Measurements from ENCODE around the gene SNRK. TPM values are rescaled to one million over a fixed set of nuclear protein-coding genes. Genes with fewer than 3 reads are reported as not detected.

SNRK gene
- total RNA-seq, 2 donors from 2014 or later, result 19.4 TPM

- Histone ChIP-seq H3K9ac (ENCODE audit: extremely low read depth, low read length, poor library complexity, severe bottlenecking) (no peak overlapping the region), H3K9me3 (ENCODE audit: control insufficient read depth, low read length) (no peaks in the 10 kb centered on the region), H3K4me3 (ENCODE audit: low read length) (no peak overlapping the region), H3K4me1 (ENCODE audit: control insufficient read depth, insufficient read depth, low read length) (peaks cover 4% of the 10 kb centered on the region), H3K27ac (ENCODE audit: low read depth, low read length) (no peak overlapping the region), H3K27me3 (ENCODE audit: control insufficient read depth, insufficient read depth, low read length, poor library complexity, severe bottlenecking) (no peaks in the 10 kb centered on the region), H3K36me3 (ENCODE audit: control insufficient read depth, insufficient read depth, low read length) (no peaks in the 10 kb centered on the region)
- 100% methylated on average over 2 of the region's 2 CpGs; no CpG with 5 or more reads in 1 of the 2 experiments for WGBS, 2 experiments (ENCODE audit: insufficient coverage in 1 of 2, insufficient read length in 1 of 2)
- no peaks in the 10 kb centered on the region for H3K36me3 Mint-ChIP-seq (ENCODE audit: low read depth)
- H3K9me3 Mint-ChIP-seq, result no peaks in the 10 kb centered on the region
- TF ChIP-seq CTCF (conservative IDR thresholded peaks at IDR 0.05), result no peak
- H3K27ac Mint-ChIP-seq, result no peak overlapping the region
- peaks cover 19% of the 10 kb centered on the region for H3K4me1 Mint-ChIP-seq
- DNase-seq, result no peak
- no peak overlapping the region for H3K4me3 Mint-ChIP-seq
- H3K27me3 Mint-ChIP-seq (ENCODE audit: insufficient read depth), result peaks cover 17% of the 10 kb centered on the region
Observed at GRCh38 chr3:43255662-43256061, 30.7 kb upstream of the SNRK start.

- H3K4me1 Mint-ChIP-seq, result peaks cover 15% of the 10 kb centered on the region
- Histone ChIP-seq H3K27ac (ENCODE audit: low read depth, low read length) (no peak overlapping the region), H3K4me3 (ENCODE audit: low read length) (no peak overlapping the region), H3K27me3 (ENCODE audit: control insufficient read depth, insufficient read depth, low read length, poor library complexity, severe bottlenecking) (no peaks in the 10 kb centered on the region), H3K9me3 (ENCODE audit: control insufficient read depth, low read length) (no peaks in the 10 kb centered on the region), H3K9ac (ENCODE audit: extremely low read depth, low read length, poor library complexity, severe bottlenecking) (no peak overlapping the region), H3K4me1 (ENCODE audit: control insufficient read depth, insufficient read depth, low read length) (peaks cover 4% of the 10 kb centered on the region), H3K36me3 (ENCODE audit: control insufficient read depth, insufficient read depth, low read length) (no peaks in the 10 kb centered on the region)
- H3K36me3 Mint-ChIP-seq (ENCODE audit: low read depth), result no peaks in the 10 kb centered on the region
- peaks cover 19% of the 10 kb centered on the region for H3K27me3 Mint-ChIP-seq (ENCODE audit: insufficient read depth)
- H3K27ac Mint-ChIP-seq, result no peak overlapping the region
- no peak for DNase-seq
- no peaks in the 10 kb centered on the region for H3K9me3 Mint-ChIP-seq
- WGBS, 2 experiments (ENCODE audit: insufficient coverage in 1 of 2, insufficient read length in 1 of 2), result 94 to 100% methylated on average over 1 of the region's 1 CpG
- TF ChIP-seq CTCF (conservative IDR thresholded peaks at IDR 0.05), result no peak
- H3K4me3 Mint-ChIP-seq, result no peak overlapping the region
Observed at GRCh38 chr3:43256714-43257461, 29.5 kb upstream of the SNRK start.

- Mint-ChIP-seq H3K36me3 (ENCODE audit: low read depth) (no peaks in the 10 kb centered on the region), H3K27ac (no peak overlapping the region), H3K4me1 (peaks cover 15% of the 10 kb centered on the region), H3K9me3 (no peaks in the 10 kb centered on the region), H3K4me3 (no peak overlapping the region), H3K27me3 (ENCODE audit: insufficient read depth) (peaks cover 16% of the 10 kb centered on the region)
- Histone ChIP-seq H3K4me1 (ENCODE audit: control insufficient read depth, insufficient read depth, low read length) (peaks cover 4% of the 10 kb centered on the region), H3K9me3 (ENCODE audit: control insufficient read depth, low read length) (no peaks in the 10 kb centered on the region), H3K4me3 (ENCODE audit: low read length) (no peak overlapping the region), H3K36me3 (ENCODE audit: control insufficient read depth, insufficient read depth, low read length) (no peaks in the 10 kb centered on the region), H3K27ac (ENCODE audit: low read depth, low read length) (no peak overlapping the region), H3K27me3 (ENCODE audit: control insufficient read depth, insufficient read depth, low read length, poor library complexity, severe bottlenecking) (no peaks in the 10 kb centered on the region), H3K9ac (ENCODE audit: extremely low read depth, low read length, poor library complexity, severe bottlenecking) (no peak overlapping the region)
- whole genome bisulfite sequencing, 2 experiments (ENCODE audit: insufficient coverage in 1 of 2, insufficient read length in 1 of 2), result 96 to 100% methylated on average over 1 to 2 of the region's 2 CpGs
- DNase-seq, result no peak
- TF ChIP-seq CTCF (conservative IDR thresholded peaks at IDR 0.05), result no peak
Observed at GRCh38 chr3:43257850-43258249, 28.5 kb upstream of the SNRK start.
